Astrocyte of the spinal cord (primary cell): ENCODE data around the gene S100A8.

Experiments used
- DNase-seq: peaks from one replicate; pipeline ENCODE4 v3.0.0; 2011; ENCODE audit warnings: low read depth, low spot score
- H3K4me3 ChIP-seq: 2 replicates; pipeline ENCODE4 v1.5.1; 2011; ENCODE audit warnings: low read depth, mild to moderate bottlenecking, low read length, moderate library complexity
- CTCF ChIP-seq: IDR thresholded peaks from 2 replicates; pipeline ENCODE4 v1.5.1; 2012; ENCODE audit warnings: low read depth, mild to moderate bottlenecking, low read length, inconsistent platforms
- in situ Hi-C: cut with HindIII; loops from 2 replicates; pipeline ENCODE4 v1.10.0; 2017; ENCODE audit warnings: low sequenced_read_pairs

Gene S100A8

GRCh38 chr1:153390938-153391710 lies at the start of gene S100A8:
TSS of gene S100A8 (minus strand) at chr1:153391073. CDS start at chr1:153390535, 538 bp downstream.
- H3K4me3 ChIP-seq = no peak within 1 kb of the TSS
- no peak for TF ChIP-seq CTCF
- in situ Hi-C loops = no loop called here
- DNase-seq = no peak

GRCh38 chr1:153439273-153439672 lies 48.4 kb upstream of the S100A8 start:
- no peak for DNase-seq
- H3K4me3 ChIP-seq = no peak overlapping the region
- TF ChIP-seq CTCF = no peak
- in situ Hi-C loops = no loop called here

GRCh38 chr1:153438599-153438998 lies 47.7 kb upstream of the S100A8 start:
- no peak overlapping the region for H3K4me3 ChIP-seq
- in situ Hi-C loops = no loop called here
- no peak for DNase-seq
- TF ChIP-seq CTCF = no peak

- in situ Hi-C loops = no loop called here
- H3K4me3 ChIP-seq = no peak overlapping the region
- TF ChIP-seq CTCF = no peak
These were observed 46.4 kb upstream of the S100A8 start for GRCh38 chr1:153437236-153437635.

GRCh38 chr1:153434746-153435455 lies 44.0 kb upstream of the S100A8 start:
- no peak for TF ChIP-seq CTCF
- in situ Hi-C loops = no loop called here
- no peak overlapping the region for H3K4me3 ChIP-seq
- no peak for DNase-seq

More at GRCh38 chr1:153437236-153437635, 46.4 kb upstream of the S100A8 start:
- DNase-seq = no peak

GRCh38 chr1:153432874-153433681 lies 42.2 kb upstream of the S100A8 start:
- no peak for TF ChIP-seq CTCF
- no peak for DNase-seq
- no peak overlapping the region for H3K4me3 ChIP-seq
- in situ Hi-C loops = no loop called here
